Fibroblast of skin of left biceps (primary cell): ENCODE data around the gene THAP11.
"Not testable (repeated sequence)": the region's sequence is repeated elsewhere in the genome, so short reads cannot be mapped to it uniquely, and the experiment has no call there.

ENCODE experiments used
- DNase-seq, 2 experiments: peaks; one replicate each; pipeline ENCODE4 v3.0.0-alpha.2; 2013; ENCODE audit warnings: low read depth in 2 of 2

THAP11 gene

DNA sequence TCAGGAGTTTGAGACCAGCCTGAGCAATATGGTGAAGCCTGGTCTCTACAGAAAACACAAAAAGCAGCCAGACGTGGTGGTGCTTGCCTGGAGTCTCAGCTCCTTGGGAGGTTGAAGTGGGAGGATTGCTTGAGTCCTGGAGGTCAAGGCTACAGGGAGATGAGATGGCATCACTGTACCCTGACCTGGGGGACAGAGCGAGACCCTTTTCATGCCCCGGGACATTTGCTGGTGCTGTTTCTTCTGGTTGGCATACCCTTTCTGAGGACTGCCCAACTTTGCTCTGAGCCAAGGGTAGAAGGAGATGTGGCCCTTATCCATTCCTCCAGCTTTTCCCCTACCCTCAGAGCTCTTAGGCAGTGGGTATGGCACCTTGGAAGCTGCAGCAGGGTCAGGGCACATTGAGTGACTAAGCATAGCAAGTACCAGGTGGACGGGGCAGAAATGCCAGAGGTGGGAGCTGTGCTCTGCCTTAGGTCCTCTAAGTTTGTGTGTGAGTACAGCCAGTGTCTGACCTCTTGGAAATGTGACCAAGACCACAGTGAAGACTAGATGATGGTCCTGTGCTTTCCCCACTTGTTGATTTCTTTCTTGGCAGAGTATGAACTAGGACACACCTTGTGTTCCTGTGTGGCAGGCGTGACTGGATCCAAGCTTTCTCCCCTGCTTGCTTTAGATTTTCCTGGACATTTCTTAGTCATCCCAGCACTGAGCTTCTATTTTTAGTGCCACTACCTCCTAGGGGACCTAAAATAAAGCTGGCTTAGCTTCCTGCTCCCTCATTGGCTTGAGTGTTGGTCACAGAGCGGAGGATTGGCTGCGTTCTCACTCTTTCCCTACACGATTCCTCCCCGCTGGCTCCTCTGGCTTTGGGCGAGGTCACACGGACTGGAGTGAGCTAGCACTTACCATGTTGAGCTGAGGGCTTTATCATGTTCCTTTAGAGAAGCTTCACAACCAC lies 20.8 kb downstream of the THAP11 start:
- no peak for DNase-seq

DNA sequence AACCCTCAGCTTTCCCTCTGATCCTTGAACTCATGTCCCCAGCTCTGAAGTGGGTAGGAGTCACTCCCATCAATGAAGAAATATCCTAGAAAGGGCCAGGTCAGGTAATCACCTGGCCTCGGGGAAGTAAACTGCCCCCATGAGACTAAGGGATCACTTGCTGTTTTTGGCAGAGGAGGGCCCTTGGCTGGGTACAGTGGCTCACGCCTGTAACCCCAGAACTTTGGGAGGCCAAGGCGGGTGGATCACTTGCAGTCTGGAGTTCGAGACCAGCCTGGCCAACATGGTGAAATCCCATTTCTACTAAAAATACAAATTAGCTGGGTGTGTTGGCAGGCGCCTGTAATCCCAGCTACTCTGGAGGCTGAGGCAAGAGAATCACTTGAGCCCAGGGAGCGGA lies 21.9 kb downstream of the THAP11 start:
- DNase-seq = not testable (repeated sequence)

DNA sequence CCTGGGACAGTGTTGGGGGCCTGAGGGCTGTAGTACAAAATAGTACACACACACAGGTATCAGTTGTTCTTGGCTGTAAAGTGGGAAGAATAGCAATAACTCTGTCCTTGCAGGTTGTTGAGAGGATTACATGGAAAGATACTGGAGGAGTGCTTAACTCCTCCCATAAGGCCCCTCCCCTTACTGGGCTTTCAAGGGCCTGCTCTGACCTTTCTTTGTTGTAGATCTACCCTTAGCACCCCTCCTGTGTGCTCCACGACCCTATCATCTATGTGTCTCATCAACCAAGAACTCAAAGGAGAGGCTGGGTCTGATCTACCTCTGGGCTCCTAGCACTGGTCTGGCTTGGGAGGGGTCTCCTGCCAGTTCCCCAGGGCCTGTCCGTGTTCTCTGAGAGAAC lies 22.5 kb downstream of the THAP11 start:
- no peak for DNase-seq

DNA sequence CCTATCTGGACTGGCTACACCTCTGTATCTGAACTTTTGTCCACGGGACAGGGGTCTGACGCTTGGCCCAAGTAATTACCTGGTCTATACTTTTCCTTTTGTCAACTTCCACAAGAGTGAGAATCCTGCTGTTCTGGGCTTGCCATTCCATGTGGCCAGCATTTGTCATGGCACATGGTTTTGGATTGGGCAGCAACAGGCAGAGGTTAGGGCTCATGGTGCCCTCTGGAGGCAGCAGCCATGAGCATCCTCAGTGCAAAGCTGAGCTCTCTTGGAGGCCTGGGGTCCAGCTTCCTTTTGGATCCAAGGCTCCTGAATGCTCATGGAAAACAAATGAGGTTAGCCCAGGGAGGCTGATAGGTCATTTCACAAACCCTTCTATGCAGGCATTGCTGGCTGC lies 23.2 kb downstream of the THAP11 start:
- DNase-seq = no peak

DNA sequence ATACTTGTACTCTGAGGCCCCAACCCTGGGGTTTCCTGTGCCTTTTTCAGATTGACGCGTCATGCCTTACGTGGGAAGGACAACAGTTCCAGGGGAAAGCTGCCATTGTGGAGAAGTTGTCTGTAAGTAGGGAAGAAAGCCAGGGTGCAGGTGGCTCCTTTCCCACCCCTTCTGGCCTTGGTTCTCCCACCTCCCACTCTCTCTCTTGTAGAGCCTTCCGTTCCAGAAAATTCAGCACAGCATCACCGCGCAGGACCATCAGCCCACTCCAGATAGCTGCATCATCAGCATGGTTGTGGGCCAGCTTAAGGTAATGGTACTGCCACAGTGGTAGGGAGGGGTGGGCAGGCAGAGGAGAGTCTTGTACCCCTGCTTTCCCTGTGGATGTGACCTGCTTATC lies 26.2 kb downstream of the THAP11 start:
- DNase-seq = no peak

DNA sequence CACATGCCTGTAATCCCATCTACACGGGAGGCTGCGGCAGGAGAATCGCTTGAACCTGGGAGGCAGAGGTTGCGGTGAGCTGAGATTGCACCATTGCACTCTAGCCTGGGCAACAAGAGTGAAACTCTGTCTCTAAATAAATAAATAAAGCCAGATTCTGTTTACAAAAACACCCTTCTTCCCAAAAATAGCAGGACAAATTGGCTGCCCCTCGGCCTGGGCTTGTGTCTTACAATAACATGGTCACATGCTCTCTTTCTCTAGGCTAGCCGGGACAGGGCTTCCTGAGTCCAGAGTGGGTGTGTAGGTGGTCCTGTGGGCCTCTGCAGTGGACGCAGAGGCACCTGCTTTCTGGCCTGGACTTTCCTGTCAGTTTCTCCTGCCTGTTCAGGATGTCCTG lies 27.5 kb downstream of the THAP11 start:
- no peak for DNase-seq

DNA sequence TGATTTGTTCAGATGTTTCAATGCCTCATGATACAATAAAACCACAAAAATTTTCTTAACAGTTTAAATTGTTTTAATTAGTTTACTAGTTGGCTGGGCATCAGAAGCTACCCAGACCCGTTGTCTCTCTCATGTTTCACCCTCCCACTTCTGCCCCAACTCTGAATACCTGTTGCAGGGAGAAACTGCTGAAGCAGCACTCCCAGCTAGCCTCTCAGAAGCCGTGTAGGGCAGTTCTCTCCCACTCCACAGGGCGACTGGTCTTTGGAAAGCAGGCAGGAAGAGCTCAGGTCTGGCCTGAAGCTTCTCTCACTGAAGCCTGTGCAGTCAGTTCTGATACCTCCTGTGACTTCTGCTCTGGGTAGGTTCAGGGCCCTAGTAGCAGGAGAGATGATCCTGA lies 29.1 kb downstream of the THAP11 start:
- no peak for DNase-seq

DNA sequence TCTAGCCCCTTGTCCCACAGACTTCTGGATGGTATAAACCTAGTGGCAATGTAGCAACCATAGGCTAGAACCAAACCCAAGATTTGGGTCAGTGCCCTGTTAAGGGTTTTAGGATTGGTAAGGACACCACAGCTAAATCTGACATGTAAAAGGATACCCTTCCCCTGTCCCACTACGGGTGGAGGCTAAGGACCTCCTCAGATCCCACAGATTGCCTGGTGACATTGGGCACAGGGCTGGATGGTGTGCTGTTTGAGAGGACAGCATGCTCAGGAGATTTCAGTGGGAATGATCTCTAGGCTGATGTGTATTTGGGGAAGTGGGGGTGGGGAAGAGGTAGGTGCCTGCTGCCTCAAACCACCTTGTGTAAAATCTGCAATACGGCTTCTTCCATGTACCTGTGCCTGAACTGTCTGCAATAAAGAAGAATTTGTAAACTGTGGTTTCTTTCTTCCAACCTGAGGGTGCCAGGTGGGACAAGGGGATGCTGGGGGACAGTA lies 30.1 kb downstream of the THAP11 start:
- DNase-seq = no peak

DNA sequence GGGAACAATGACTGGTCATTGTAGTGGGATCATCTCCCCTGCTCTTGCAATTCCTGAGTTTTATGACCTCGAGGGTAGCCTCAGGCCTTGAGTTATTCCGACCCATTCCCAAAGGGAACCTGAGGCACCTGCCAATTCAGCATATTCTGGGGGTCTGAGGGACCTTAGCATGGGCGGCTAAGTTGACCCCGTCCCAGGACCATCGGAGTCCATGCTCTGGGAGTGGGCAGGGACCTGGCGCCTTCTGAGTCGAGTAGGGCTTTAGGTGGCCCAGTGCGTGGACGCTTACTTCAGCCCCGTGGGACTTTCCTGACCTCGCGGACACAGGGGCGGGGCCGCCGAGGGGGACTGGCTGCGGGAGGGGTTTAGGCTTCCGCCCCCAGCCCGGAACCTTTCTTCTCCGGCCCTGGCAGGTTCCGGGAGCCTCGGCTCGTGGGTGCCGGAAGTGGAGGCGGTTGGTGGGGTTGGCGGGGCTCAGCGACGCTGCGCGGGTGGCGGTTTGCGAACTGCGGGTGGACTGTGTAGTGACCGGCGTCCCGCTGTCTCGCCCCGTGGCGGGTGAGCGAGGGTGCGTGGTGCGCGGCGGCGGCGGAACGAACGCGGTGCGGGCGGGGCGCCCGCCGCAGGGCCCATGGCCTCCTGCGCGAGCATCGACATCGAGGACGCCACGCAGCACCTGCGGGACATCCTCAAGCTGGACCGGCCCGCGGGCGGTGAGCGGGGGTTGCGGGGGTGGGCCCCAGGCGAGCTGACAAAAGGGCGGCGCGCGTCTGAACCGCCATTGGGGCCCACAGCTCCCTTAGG lies 30.7 kb downstream of the THAP11 start, which contains the start of gene EDC4:
EDC4 (plus strand) TSS at position 422 of the 804 bp plus-strand sequence; CDS start at position 632, 210 bp downstream.
- DNase-seq = peak; percentile 39

DNA sequence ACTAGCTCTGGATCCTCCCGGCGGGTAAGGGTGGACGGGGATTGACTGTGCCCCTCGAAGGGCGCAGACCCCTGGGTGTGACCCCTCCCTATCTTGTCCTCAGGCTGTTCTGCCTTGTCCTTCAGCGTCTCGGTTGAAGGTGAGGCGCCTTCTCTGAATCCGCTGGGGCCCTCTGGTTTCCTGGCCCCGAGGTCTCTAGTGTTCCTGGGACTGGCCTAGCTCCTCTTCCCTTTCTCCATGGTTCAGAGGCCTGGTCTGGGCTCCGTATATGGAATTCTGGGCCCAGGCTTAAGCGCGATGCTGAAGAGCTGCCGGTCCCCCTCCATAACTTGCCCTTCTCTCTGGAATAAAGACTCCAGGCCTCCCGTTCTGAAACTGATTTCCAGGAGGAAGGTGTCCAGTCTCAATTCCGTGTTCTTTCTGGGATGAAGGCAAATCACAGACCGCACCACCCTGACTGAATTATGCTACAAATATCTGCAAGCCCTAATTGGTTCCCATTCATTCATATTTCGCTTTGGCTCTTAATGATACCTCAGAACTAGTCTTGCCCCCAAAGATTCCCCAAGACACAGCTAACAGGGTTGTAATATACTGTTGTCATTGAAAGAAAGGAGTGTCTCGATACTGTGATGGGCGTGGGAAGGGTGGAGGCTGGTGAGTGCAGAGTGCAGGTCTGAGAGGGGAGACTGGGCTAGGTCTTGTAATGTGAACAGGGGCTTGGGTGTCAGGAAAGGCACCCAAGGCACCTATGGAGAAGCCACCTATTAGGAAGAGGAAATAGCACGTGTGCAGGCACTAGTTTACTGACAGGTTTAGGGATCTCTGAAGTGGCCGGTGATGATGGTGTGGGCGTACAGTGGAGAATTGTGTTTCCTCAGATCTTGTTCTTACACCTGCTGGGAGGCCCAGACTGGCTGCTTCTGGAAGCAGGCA lies 31.6 kb downstream of the THAP11 start:
- DNase-seq = no peak

DNA sequence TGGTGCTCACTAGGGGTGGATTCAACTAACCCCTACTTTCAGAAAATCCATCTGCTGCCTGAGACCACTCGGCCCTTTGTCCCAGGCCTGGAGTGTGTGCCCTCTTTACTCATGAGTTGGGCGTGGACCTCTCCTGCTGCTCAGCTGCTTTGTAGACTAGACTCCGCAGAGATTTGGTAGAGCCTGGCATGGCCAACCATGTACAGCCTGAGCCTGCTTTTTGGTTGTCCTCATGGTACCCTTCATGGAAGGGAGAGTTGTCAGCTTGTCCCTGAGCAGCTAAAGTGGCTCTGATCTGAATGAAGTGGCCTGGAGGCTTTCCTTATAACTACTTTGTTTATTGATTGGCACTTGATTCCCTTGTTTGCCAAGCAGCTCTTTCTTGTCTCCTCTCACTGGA lies 32.3 kb downstream of the THAP11 start:
- no peak for DNase-seq

DNA sequence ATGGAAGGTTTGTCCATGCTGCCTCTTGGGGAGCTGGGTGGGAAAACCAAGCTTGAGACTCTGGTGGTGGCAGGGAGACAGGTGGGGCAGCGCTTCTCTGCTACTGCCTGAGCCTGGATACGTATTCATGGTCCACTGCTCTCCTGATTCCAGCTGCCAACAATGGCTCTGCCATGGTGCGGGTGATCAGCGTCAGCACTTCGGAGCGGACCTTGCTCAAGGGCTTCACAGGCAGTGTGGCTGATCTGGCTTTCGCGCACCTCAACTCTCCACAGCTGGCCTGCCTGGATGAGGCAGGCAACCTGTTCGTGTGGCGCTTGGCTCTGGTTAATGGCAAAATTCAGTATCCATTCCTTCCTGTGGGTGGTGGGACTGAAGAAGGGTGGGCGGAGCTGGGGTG lies 34.9 kb downstream of the THAP11 start:
- no peak for DNase-seq

DNA sequence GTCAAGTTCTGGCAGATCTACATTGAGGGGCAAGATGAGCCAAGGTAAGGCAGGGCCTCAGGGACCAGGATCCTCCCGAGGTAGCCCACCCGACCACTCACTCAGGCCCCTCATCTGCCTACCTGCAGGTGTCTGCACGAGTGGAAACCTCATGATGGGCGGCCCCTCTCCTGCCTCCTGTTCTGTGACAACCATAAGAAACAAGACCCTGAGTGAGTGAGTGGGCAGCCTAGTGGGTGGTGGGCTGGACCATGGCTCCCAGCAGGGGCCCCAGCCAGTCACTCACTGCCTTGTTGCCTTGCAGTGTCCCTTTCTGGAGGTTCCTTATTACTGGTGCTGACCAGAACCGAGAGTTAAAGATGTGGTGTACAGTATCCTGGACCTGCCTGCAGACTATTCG lies 36.1 kb downstream of the THAP11 start:
- DNase-seq = no peak

DNA sequence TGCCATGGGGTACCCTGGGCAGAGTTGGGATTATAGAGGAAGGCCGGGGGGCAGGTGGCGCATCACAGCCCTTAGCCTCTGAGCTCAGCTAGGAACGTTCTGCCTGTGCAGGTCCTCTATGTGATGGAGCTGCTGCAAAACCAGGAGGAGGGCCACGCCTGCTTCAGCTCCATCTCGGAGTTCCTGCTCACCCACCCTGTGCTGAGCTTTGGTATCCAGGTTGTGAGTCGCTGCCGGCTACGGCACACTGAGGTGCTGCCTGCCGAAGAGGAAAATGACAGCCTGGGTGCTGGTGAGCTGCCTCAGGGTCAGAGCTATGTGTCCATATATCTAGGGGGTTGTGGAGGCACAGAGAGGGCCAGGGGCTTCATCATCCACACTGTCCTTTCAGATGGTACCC lies 36.7 kb downstream of the THAP11 start:
- no peak for DNase-seq

DNA sequence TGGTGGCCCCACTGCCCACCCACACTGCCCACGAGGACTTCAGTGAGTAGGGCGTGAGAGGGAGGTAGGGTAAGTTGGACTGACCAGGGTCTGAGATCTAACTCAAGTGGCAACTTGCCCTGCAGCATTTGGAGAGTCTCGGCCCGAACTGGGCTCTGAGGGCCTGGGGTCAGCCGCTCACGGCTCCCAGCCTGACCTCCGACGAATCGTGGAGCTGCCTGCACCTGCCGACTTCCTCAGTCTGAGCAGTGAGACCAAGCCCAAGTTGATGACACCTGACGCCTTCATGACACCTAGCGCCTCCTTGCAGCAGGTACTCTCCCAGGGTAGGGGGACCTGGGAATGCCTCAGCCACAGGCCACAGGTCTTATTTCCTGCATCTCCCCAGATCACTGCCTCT lies 37.3 kb downstream of the THAP11 start:
- DNase-seq = no peak

DNA sequence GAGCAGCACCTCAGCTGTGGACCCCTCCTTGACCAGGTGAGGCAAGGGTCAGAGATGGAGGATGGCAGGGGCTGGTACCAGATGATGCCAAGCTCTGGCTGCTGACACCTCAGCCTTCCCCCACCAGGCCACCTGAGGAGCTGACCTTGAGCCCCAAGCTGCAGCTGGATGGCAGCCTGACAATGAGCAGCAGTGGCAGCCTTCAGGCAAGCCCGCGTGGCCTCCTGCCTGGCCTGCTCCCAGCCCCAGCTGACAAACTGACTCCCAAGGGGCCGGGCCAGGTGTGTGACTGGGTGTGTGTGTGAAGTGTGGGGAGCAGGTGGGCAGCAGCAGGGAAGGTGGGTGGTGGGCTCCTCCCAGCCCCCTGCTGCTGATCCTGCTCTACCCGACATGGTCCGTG lies 37.8 kb downstream of the THAP11 start:
- no peak for DNase-seq

DNA sequence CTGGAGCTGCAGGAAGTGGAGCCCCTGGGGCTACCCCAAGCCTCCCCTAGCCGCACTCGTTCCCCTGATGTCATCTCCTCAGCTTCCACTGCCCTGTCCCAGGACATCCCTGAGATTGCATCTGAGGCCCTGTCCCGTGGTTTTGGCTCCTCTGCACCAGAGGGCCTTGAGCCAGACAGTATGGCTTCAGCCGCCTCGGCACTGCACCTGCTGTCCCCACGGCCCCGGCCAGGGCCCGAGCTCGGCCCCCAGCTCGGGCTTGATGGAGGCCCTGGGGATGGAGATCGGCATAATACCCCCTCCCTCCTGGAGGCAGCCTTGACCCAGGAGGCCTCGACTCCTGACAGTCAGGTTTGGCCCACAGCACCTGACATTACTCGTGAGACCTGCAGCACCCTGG lies 38.5 kb downstream of the THAP11 start:
- DNase-seq = no peak

DNA sequence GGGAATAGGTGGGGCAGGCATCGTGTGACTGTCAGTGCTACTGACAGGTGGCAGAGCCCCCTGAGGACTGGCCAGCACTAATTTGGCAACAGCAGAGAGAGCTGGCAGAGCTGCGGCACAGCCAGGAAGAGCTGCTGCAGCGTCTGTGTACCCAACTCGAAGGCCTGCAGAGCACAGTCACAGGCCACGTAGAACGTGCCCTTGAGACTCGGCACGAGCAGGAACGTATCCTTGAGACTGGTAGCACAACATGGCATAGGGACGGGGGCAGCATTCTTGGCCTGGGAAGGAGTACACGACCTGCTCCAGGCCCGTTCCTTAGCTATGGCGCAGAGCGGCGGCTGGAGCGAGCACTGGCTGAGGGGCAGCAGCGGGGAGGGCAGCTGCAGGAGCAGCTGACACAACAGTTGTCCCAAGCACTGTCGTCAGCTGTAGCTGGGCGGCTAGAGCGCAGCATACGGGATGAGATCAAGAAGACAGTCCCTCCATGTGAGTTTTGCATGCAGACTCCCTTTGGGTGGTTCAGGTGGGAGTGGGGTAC lies 39.6 kb downstream of the THAP11 start:
- no peak for DNase-seq

DNA sequence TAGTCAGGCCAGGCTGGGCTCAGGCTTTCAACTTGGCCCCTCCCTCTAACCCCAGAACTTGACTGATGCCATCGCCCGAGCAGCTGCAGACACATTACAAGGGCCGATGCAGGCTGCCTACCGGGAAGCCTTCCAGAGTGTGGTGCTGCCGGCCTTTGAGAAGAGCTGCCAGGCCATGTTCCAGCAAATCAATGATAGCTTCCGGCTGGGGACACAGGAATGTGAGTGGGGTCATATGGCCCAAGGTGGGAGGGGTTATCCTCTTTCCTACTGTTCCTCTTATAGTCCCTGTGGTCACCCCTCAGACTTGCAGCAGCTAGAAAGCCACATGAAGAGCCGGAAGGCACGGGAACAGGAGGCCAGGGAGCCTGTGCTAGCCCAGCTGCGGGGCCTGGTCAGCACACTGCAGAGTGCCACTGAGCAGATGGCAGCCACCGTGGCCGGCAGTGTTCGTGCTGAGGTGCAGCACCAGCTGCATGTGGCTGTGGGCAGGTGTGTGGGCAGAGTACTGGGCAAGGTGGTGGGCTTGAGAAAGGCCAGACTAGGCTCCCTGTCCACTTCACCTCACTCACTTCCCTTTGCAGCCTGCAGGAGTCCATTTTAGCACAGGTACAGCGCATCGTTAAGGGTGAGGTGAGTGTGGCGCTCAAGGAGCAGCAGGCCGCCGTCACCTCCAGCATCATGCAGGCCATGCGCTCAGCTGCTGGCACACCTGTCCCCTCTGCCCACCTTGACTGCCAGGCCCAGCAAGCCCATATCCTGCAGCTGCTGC lies 40.4 kb downstream of the THAP11 start:
- DNase-seq = no peak

DNA sequence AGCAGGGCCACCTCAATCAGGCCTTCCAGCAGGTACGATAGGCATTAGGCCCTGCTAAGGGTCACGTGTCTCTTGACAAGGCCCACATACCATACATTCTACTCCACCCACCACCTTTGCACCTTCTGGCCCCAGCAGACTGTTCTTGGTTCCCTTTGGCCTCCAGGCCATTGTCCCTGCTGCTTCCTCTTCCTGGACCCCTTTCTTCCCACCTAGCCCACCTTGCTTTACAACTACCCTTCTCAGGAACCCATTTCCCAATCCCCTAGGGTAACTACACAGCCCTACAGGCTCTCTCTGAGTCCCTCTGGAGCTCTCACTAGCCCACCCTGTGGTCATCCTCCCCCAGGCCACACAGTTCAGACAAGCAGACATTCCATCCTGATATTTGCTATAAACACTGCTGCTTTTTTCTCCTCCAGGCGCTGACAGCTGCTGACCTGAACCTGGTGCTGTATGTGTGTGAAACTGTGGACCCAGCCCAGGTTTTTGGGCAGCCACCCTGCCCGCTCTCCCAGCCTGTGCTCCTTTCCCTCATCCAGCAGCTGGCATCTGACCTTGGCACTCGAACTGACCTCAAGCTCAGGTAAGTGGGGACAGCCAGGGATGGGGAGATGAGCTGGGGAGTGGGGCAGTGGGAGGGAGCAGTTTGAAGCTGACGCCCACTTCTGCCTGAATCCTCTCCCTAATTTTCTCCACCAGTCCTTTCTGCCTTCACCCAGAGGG lies 41.2 kb downstream of the THAP11 start:
- no peak for DNase-seq
